ENCODE measurements around the gene SORBS1.

DNA sequence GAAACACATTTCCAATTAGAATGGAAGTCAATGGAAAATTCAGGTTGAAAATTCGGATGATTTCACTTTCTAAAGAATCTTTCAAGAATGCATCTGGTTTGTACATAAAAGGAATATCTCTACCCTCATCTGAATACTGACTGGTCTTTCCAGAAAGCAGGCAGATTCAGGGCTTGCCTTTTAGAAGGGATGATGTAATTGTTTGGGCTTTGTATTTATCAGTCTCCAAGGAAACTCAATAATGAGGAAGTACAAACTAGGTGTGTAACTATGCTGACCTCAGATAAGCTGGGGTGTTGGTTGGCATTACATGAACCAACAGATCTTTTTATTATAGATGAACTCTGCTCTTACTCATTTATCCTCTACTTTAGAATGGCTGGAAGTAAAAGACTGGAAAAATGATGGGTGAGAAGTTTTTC lies 294.5 kb downstream of the SORBS1 start:
- TF ChIP-seq, protein P1, sequence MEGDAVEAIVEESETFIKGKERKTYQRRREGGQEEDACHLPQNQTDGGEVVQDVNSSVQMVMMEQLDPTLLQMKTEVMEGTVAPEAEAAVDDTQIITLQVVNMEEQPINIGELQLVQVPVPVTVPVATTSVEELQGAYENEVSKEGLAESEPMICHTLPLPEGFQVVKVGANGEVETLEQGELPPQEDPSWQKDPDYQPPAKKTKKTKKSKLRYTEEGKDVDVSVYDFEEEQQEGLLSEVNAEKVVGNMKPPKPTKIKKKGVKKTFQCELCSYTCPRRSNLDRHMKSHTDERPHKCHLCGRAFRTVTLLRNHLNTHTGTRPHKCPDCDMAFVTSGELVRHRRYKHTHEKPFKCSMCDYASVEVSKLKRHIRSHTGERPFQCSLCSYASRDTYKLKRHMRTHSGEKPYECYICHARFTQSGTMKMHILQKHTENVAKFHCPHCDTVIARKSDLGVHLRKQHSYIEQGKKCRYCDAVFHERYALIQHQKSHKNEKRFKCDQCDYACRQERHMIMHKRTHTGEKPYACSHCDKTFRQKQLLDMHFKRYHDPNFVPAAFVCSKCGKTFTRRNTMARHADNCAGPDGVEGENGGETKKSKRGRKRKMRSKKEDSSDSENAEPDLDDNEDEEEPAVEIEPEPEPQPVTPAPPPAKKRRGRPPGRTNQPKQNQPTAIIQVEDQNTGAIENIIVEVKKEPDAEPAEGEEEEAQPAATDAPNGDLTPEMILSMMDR (IDR thresholded peaks at IDR 0.05) = no peak
- no peak for TF ChIP-seq POLR2A (IDR thresholded peaks at IDR 0.05)
